ENCODE results near the gene FABP2.
"Not testable (repeated sequence)": the region's sequence is repeated elsewhere in the genome, so short reads cannot be mapped to it uniquely, and the experiment has no call there.

DNA sequence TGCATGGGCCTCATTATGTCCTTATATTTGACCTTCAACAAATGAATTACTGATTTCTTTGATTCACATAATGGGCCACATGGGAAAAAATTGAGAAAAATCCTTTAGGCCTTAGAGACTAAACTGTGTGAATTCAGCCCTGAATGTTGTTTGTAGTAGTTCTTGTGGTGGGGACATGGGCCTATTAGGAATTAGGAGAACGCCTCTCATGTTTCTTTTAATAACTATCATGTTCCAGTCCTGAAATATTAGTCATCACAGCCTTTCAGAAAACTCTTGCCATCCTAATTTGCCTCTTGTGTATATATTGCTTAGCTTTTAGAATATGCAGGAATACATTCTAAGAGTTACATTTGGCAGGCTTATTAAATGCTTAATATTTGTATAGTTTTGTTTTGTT lies 34.1 kb upstream of the FABP2 start:
- TF ChIP-seq, protein P1, sequence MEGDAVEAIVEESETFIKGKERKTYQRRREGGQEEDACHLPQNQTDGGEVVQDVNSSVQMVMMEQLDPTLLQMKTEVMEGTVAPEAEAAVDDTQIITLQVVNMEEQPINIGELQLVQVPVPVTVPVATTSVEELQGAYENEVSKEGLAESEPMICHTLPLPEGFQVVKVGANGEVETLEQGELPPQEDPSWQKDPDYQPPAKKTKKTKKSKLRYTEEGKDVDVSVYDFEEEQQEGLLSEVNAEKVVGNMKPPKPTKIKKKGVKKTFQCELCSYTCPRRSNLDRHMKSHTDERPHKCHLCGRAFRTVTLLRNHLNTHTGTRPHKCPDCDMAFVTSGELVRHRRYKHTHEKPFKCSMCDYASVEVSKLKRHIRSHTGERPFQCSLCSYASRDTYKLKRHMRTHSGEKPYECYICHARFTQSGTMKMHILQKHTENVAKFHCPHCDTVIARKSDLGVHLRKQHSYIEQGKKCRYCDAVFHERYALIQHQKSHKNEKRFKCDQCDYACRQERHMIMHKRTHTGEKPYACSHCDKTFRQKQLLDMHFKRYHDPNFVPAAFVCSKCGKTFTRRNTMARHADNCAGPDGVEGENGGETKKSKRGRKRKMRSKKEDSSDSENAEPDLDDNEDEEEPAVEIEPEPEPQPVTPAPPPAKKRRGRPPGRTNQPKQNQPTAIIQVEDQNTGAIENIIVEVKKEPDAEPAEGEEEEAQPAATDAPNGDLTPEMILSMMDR (IDR thresholded peaks at IDR 0.05; ENCODE audit: low read length), result not testable (repeated sequence)
- not testable (repeated sequence) for TF ChIP-seq EZH2 (optimal IDR thresholded peaks at IDR 0.05; ENCODE audit: low read depth, low read length); EZH2phosphoT487 (IDR thresholded peaks at IDR 0.05; ENCODE audit: low read length)

All from MM.1S (cell line).